NCI-H1694 treated with DMSO at 0.1 percent for 48 hours (cell line): ENCODE measurements around the gene SLC18A3.
A peak's percentile ranks its signal among the peaks of the same experiment; 100 is the strongest.

Source experiments
- DNase-seq: peaks from one replicate; lab custom pipeline; 2025; lab: John Stamatoyannopoulos, UW

SLC18A3 gene

DNA sequence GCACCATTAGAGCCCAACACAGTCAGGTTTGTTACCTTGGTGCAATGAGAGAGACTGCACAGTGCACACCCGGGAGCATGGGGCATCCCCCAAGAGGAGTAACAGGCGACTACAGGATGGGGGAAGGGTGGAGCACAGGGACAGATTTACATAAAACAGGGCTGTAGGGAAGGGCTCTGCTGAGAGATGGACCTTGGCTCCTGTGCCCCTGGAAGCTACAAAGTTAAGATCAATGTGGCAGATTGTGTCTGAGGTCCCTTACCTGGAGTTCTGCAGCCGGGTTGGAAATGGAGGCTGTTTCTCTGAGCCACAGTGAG lies 13.7 kb upstream of the SLC18A3 start:
- no peak for DNase-seq

DNA sequence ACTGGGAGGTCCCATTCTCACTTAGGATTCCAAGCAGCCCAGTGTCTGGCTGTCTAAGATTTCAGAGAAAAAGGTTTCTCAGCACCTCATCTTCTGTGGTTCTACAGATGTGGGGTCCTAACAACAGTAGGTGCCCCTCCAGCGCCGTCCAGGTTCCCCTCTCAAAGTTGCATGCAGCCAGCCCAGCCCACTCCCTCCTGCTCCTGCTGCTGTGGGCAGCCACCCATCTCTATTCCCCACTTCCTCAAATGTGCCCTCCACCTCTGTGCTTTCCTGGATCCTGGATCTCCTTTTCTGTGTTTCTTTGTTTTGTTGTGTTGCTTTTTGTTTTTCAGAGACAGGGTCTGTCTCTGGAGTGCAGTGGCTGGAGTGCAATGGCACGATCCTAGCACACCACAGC lies 13.3 kb upstream of the SLC18A3 start:
- DNase-seq = no peak

DNA sequence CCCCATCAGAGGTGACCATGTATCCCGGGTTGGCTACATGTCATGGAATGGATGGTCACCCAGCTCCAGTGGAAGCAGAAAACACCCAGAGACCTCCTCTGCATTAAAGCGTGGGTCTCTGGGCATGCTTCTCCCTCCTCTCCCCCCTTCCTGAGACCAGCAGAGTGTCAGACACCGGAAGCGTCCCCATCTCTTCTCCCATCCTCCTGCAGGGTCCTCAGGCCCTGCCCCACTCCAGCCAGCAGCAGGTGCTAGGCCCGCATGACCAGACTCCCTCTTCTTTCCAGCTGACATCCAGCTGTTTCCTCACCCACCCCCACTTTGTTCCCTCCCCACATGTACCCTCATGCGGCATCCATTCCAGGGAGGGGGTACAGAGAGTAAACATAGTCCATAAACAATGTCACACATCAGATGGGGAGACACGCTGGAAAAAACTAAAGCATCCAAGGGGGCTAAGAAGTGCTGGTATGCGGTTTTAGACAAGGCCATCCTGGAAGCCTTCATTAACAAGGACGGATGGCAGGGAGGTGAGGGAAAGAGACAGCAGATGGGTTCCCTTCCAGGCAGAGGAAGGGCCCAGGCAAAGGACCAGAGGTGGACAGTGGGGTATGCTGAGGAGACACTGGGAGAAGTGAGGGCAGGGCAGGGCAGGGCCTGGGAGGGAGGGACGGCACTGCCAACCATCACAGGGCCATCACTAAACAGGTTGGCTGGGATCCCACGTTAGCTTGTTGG lies 12.5 kb upstream of the SLC18A3 start:
- no peak for DNase-seq

DNA sequence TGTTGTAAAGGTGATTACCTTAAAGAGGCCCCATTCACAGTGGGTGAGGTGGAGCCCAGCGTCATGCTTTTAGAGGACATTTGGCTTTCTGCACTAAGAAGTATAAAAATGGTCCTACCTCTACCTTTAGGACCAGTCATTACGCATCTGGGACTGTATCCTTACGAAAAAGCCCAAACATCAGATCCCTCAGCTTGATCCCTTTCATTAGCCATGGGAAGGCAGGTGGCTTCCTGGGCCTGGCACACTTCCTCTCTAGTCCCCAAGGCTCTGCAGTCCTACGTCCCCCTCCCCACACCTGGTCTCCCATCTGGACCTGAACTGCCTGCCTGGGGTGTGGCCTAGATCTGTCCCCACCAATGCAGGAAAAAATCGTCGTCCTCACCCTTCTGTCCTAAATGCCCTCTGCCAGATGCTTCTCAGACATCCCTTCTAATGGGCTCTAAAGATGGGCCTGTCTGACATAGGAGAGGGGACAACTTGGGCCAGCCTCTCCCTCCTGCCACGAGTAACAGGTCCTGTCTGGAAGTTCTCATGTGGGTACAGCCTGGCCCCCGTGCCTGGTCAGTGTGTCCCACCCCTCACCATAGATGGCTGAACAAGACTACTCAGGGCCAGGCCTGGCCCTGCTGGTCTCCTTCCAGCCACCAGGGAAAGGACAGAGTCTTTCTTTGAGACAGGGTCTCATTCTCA lies 11.8 kb upstream of the SLC18A3 start:
- DNase-seq = peak; percentile 61

DNA sequence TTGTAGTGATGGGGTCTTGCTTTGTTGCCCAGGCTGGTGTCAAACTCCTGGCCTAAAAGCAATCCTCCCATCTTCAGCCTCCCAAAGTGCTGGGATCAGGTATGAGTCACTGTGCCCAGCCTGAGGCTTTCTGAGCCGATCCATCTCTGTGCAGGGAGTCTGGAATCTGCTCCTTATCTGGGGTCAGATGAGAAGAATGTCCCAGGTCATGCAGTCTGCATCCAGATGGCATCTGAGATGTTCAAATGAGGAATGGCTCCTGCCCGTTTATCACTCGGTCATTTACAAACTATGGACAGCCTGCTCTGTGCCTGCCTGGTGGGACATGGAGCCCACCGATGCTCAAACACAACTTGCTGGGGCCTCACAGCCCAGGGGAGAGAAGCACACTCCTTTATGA lies 11.1 kb upstream of the SLC18A3 start:
- no peak for DNase-seq

DNA sequence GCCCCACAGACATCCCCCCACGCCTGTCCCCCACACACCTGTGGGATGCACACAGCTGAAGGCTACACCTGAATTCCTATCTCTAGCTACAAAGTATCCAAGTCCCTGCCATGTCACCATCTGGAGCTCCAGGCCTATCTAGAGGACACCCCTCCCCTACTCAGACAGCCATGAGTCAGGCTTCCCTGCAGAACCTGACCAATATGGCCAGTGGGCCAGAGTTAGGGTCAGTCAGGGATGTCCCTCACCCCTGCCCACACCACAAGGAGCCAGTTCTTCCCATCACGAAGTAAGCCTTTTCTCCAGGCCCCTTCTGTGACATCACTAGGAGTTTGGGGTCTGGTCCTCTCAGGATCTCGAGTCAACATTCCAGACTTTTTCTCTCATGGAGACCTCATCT lies 10.6 kb upstream of the SLC18A3 start:
- DNase-seq = no peak

DNA sequence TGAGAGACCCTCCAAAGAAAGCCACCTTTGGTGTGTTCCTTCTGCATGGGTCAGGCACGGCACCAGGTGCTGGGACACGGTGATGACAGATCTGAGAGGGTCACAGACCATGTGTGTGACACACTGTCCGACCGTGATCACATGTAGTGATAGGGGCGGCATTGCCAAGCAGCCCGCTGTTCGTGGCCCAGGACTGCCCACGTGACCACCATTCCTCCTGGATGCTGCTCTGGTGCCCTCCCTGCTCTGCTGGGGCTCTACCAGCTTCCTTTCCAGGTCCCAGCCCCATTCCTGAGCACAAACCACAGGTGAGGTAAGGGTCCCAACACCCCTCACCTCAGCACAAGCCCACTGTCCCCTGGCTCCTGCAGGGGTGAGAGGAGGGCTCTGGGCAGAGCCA lies 10.1 kb upstream of the SLC18A3 start:
- DNase-seq = no peak

DNA sequence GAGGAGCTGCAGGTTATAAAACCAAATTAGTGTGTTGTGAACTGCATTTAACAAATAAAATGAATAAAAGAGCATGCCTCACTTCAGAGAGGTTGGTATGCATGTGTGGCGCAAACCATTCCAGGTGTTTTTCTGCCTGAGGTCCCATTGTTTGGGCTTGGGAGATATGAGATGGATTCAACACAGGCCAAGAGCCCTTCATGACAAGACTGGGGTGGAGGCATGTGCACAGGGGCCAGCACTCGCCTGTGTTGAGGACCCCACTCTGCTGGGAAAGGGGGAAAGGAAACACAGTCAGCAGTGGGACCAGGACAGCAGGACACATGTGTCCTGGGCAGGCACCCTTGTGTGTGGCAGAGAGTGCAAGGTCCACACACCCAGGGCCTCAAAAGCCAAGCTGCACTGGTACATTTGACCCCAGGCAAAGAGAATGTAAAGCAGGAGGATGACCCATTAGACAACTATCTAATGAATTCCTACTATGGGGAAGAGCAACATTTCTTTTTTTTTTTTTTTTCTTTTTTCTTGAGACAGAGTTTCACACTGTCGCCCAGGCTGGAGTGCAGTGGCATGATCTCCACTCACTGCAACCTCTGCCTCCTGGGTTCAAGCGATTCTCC lies 9.2 kb upstream of the SLC18A3 start:
- DNase-seq = no peak

DNA sequence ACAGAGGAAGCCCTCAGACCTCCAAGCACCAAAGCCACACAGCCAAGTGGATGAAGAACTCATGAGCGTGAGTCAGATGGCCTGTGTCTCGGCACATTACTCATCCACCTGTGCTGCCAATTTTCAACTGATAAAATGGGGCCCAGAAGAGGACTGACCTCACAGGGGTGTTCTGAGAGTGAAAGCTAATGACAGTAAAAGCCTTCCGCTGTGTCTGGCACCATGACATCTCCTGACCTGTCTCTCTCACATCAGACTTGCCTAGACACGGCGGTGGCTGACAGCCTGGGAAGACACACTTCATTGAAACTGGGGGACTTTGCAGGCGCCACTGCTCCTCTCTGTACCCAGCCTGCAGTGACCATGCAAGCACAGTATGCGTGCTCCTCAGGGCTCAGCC lies 8.3 kb upstream of the SLC18A3 start:
- peak; percentile 68 for DNase-seq

DNA sequence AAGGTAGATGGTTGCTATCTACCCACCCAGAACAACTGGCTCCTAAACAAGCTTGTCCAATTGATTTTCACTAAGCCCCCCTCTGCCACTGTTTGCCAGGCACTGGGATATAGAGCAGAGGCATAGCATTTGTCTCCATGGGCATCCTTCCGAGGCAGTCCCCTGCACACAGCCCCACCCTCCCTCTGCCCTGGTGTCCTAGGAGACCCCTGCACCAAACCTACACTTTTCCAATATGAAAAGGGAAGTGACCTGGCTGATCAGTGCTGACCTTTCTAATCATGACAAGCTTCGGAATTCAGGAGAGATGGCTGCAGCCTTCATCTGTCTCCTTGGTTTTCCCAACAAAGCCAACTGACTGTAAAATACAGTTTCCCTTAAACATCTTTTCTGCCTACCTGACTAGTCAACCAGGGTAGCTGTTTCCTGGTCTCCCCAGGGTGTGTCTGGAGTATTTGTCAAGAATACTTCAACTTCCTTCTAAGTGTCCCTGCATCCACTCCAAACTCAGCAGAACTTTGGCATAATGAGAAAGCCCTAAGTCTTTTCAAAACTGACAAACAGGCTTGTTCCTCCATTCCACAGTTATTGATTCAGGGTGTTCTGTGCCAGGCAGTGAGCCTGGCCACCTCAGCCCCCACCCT lies 7.6 kb upstream of the SLC18A3 start:
- DNase-seq = no peak

DNA sequence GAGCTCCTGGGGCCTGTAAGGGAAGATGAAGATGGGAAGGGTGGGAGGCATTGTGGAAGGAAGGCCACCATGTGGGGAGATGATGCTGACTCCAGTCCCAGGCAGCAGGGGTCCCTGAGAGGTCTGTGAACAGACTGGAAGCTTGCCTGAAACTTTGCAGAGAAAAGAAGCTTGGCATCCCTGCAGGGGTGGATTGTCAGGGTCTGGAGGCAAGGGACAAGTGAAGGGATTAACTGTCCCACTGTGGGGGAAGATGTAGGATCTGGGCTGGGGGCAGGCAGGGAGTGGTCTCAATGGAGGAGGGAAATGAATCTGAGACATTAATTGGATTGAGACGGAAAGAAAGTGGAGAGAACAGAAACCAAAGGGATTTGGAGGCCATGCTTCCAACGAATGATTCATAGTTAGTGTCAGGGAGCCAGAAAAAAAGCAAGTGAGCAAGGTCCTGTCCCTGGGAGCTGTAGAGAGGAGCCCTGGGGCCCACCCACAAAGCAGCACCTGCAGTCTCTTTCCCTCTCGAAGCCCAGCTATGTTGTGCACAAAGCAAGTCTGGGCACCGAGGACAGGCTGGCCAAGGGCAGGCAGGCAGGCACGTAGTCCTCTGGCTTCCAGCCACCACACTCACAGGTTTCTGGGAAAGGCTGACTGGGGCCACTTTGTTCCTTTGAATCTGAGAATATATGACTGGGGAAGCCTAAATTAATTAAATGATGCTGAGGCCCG lies 4.7 kb upstream of the SLC18A3 start:
- DNase-seq = peak; percentile 56

DNA sequence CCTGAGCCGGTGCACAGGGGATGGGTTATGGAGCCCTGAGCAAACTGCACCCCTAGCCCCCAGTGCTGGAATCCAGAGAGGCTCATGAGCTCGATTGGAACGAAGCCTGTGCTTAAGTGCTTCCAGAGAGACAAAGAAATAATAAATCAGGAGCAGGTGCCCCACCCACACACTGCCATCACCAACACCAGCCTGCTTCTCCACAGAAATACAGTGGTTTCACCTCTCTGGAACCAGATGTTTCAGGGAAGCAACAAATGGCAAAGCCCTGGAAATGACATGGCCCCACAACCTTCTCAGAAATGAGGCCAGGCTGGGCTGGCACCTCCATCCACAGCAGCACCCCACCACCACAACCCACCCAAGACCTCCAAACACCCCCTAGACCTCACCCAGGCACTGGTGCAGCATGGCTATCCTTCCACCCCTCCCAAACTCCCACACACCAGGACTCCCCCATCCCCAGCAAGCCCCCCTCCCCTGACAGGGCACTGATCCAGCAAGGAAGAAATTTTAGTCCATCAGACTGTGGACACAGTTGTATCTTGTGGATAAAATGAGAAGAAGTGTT lies 4.1 kb upstream of the SLC18A3 start:
- DNase-seq = no peak

DNA sequence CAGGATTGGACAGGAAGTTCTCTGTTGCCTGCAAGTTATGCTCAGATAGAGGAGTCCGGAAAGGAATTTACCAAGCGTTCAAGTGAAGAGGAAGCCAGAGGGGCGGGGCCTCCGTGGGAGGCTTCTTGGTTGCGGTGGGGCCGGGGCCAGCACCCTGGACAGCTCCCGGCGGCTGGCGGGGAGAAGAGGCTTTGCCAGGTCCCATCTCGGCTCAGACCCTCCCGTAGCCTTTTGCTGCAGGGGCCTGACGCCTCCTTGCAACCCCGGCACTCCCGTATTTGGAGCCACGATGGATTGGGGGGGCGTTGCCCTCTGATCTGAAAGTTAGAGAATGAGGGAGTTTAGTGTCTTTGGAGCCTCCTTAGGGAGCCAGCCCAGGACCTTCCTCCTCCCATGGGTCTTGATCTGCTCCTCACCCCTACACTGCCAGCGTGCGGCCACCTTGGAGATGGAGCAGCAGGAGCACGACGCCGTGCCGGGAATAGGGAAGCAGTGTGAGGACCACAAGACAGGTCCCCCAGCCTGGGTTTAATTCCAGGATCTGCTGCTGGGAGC lies 3.1 kb upstream of the SLC18A3 start:
- no peak for DNase-seq

DNA sequence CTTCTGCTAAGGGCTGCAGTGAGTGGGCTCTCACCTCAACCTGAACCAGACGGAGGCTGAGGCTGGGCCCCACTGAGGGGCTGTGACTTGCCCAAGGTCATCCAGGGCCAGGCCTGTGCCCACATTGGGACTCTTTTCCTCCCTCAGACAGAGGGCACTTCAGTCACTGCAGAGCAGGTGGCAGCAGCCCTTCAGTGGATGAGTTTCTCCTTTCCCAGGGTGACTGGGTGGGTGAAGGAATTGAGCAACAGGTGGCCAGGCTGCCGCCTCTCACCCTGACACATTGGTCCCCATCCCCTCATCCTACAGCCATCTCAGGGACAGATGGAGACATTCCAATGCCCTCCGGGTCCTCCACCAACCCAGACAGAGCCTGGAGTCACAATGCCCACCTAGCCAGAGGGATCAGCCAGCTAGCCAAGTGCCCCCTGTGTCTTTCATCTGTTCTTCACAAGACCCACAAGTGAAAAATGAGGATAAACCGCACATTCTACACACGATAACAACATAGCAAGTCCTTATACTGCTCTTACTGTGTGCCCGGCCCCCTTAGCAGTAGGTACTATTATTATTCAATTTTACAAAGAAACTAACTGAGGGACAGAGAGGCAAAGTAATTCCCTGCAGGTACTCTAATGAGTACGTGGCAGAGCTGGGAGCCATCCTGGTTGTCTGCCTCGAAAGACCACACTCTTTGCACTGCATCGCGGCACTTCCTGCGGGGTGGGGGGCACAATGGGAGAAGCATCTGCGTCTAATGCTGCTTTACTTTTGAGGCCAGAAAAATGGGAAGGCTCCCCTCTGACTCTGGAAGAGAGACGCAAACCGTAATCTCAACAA lies 1.7 kb upstream of the SLC18A3 start:
- DNase-seq = no peak

DNA sequence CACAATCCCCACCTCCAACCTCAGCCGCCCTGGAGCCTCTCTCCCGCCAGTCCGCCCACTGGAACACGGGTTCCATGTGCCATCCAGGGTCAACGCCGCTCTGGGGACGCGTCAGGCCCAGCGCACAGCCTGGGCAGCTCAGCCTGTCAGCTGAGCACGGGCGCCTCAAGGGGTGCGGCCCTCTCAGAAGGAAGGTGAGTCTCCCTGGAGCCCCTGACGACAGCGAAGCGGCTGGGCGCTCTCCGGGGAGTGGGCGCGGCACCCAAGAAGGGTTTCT lies 1.2 kb upstream of the SLC18A3 start:
- DNase-seq = no peak

DNA sequence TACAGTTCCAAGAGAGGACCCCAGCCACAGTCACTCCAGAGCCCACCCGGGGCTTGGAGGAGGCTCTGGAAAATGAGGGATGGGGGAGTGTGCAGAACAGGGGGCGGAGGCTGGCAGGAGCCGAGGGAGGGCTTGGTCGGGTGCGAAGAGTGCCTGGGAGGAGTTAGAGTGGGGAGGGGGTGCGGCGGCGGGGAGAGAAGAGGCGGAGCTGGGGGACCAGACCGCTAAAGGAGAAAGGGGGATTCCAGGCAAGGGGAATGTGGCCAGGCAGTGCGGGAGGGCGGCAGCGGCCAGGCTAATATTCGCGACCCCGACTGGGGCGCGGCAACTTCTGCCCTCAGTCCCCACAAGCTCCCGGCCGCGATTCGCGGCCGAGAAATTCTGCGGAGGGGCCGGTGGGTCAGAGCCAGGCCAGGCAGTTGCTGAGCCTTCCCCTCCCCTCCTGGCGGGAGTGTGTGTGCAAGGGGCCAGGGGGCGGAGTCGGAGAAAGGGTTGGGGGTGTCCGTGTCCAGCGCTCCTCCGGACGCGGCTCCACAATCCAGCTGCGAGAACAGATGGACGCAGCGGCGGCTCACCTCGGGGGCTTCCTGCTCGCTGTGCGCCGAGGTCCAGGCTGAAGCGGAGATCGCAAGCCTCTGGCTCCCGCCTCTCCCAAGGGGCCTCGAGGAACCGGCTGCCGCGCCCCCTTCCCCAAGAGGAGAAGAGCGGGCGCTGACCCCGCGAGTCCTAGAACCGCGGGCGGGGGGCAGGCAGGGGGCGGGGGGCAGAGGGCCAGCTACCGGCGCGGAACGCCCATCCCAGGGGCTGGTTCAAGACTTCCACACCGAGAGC lies 612 bp upstream of the SLC18A3 start:
- peak; percentile 57 for DNase-seq

DNA sequence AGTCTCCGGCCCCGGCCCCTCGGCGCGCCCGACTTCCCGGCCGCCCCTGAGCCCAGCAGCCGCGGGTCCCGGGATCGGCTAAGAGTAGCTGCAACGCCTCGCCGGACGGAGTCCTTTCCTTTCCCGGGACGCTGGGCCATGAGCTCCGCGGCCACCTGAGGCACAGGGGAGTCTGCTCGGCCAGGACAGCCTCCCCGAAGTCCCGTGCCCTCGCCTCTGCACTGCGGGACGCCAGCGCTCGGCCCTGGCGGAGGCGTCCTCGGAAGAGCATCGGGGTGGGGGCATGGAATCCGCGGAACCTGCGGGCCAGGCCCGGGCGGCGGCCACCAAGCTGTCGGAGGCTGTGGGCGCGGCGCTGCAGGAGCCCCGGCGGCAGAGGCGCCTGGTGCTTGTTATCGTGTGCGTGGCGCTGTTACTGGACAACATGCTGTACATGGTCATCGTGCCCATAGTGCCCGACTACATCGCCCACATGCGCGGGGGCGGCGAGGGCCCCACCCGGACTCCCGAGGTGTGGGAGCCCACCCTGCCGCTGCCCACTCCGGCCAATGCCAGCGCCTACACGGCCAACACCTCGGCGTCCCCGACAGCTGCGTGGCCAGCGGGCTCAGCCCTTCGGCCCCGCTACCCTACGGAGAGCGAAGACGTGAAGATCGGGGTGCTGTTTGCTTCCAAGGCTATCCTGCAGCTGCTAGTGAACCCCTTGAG lies 502 bp downstream of the SLC18A3 start:
- DNase-seq = no peak

DNA sequence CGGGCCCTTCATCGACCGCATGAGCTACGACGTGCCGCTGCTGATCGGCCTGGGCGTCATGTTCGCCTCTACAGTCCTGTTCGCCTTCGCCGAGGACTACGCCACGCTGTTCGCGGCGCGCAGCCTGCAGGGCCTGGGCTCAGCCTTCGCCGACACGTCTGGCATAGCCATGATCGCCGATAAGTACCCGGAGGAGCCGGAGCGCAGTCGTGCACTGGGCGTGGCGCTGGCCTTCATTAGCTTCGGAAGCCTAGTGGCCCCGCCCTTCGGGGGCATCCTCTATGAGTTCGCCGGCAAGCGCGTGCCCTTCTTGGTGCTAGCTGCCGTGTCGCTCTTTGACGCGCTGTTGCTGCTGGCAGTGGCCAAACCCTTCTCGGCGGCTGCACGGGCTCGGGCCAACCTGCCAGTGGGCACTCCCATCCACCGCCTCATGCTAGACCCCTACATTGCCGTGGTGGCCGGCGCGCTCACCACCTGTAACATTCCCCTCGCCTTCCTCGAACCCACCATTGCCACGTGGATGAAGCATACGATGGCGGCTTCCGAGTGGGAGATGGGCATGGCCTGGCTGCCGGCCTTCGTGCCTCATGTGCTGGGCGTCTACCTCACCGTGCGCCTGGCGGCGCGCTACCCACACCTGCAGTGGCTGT lies 1.2 kb downstream of the SLC18A3 start:
- no peak for DNase-seq
